Activated T-cell treated with anti-CD3 and anti-CD28 coated beads for 24 hours (primary cell): ENCODE data around the gene TMEM200B.
"Not testable (repeated sequence)": the region's sequence is repeated elsewhere in the genome, so short reads cannot be mapped to it uniquely, and the experiment has no call there.

ENCODE experiments used
- DNase-seq: peaks from one replicate; pipeline ENCODE4 v3.0.0-alpha.2; 2020; ENCODE audit warnings: low read depth

Gene TMEM200B

DNA sequence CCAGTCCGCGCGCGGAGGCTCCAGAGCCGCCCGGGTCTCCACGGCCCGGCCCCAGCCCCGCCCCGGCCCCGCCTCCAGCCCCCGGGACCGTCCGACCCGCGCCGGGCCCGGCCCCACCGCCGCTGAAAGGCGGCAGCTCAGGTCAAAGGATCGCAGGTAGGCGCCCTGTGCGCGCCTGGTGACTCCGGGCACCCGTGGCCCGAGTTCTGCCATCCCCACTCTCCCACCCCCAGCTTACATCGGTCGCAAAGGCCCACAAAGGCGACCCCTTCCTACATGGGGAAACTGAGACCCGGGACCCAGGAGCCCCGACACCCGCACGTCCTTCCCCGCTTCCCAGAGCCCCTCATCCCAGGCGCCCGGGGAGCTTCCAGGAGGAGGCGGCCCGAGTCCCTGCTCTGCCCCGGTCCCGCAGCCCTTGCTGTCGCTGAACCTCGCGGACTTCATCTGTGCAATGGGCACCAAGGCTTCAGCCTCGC, at the start of gene TMEM200B:
Gene TMEM200B, minus strand, starts transcription at position 17 of the 479 bp plus-strand sequence. CDS start 2,075 bp downstream, outside the sequence.
- DNase-seq: no peak

- DNase-seq: no peak
Observed at GRCh38 chr1:29172415-29172939, 48.8 kb upstream of the TMEM200B start.

DNA sequence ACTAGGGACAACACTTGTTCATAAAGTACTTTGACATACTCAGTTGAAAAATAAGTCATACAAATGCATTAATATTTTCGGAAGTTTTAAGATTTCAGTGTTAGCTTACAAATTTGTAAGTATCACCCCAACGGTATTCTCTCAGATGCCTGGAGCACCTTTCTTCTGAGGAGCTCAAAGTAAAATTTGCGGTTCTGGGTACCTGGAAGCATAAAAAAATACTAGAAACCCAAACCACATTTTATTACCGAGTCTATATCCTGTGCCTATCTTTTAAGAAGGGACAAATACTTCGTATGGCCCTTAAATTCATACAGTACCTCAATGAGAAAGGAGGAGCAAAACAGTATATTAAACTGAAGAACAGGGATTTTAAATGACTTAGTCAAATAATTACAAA, 47.8 kb upstream of the TMEM200B start:
- no peak for DNase-seq

DNA sequence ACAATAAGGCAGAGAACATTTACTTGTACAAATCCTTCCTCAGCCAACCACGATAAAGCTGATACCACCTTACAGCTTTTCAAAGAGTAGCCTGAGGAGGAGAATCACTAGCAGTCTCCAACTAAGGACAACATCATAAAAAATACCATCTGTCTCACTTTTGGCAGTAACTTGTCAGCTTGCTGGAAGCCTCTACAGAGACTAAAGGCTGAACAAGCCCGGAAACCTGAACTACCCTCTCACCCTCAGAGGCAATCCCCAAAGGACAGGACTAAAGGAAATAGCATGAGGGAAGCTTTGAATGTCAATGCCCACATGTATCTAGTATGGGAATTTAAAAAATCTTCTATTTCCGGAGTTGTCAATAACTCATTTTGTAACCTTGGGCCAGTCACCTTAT, 47.4 kb upstream of the TMEM200B start:
- DNase-seq: no peak

DNA sequence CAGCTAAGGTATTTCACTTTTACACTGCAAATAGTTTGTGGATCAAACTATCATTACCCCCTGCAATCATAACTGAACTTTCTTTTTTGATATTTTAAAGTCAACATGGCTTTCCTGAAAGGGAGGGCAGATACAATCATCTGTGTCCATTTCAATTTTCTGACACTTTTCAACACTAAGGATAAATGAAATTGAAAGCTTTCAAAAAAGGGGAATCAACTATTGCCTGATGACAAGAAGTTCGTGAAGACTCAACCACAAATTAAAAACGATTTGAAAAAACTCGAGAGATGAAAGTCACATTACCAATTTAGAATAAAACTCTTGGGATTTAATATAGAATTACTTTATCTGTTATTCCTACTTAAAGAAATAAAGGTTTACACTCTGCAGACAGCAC, 46.3 kb upstream of the TMEM200B start:
- DNase-seq: no peak

DNA sequence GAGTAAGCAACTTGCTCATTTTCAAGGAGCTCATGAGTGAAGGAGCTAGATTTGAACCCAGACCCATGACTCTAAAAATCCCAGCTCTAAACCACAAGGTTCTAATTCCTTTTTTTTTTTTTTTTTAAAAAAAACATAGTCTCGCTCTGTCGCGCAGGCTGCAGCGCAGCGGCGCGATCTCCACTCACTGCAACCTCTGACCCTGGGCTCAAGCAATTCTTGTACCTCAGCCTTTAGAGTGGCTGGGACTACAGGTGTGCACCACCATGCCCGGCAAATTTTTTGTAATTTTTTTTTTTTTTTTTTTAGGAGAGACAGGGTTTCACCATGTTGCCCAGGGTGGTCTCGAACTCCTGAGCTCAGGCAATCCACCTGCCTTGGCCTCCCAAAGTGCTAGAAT, 44.2 kb upstream of the TMEM200B start:
- DNase-seq: no peak

DNA sequence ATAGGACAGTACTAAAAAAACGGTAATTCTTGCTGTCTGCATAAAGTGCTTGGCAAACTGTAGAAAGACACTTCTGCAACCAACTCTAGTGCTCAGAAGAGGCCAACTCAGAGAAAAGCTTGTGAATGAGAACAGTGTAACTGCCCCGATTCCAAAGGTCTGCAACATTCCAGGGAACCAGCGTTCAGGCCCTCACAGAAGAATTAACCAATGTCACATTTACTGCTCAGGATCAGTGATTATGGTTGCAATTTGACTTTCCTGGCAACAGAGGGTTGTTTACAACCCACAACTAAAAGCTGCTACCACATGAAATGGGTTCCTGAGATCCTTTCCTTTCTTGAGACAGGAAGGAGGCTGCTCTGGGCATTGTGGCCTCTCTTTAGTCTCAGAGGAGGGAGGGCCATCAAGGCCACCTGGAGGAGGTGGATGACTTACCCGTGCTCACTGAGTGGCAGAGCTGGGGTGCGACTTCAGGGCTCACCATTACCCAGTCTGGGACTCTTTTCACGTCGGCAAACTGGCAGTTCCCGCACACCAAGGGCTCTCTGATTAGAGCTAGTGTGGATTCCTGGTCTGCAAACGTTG, 42.7 kb upstream of the TMEM200B start:
- no peak for DNase-seq

DNA sequence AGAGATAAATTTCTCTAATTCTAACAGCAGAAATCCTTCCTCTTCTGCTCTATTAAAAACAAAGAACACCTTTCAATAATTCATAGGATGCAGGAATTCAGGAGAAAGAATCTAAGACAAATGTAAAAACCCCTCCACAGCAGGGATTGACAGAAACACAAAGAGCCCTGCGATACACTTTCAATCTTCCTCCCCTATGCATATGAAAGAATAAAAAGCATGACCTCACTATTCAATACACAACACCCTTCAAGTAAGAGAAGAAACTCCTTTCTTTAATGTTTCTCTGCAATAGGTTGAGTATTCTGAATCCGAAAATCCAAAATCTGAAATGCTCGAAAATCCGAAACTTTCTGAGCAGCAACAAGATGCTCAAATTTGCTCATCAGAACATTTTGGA, 40.9 kb upstream of the TMEM200B start:
- DNase-seq: no peak

DNA sequence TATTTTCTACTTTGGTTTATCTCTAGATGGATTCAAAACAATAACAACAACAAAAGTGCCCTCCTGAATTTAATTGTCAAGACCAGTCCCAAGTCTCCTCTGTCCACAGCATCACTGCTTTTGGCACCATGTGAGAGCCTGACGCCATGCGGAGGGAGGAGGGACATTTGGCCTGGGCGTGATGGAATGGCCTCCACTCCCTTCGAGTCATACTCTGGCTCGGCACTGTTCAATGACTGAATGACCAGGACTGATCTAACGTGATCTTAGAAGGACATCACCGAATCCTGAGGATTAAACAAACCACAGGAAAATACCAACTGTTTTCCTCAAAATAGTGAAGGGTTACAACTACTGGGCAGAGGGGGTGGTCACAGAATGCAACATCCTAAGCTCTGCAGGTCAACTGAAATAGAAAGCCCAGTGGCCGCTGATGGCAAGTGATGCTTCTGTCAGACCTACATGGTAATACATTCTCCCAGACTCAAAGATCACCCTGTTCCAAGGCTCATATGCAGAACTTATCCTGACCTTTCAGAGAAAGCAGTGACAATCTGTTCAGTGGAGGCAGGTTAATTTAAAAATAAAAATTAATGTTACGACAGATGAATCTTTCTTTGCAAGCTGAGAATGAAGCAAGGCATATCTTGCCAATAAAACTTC, 38.9 kb upstream of the TMEM200B start:
- no peak for DNase-seq

DNA sequence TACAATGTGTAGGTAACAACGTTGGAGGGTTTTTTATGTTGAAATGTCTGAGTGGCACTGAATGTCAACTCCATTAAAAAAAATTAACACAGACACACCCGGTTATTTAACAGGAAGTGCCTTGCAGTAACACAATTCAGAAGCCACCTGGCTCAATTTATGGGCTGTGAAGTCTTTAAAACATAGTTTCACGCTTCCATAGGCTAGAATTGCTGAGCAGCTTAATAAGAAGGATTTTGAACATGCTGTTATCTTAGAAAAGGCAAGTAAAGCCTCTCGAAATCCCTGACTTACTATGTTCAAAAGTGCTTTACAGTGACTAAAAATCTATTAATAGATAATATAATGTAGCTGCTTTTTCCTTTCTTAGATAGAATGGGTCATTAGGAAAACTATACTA, 38.3 kb upstream of the TMEM200B start:
- no peak for DNase-seq

GRCh38 chr1:29159773-29160172, 36.1 kb upstream of the TMEM200B start:
- no peak for DNase-seq

- no peak for DNase-seq
Observed at GRCh38 chr1:29157269-29157601, 33.5 kb upstream of the TMEM200B start.

DNA sequence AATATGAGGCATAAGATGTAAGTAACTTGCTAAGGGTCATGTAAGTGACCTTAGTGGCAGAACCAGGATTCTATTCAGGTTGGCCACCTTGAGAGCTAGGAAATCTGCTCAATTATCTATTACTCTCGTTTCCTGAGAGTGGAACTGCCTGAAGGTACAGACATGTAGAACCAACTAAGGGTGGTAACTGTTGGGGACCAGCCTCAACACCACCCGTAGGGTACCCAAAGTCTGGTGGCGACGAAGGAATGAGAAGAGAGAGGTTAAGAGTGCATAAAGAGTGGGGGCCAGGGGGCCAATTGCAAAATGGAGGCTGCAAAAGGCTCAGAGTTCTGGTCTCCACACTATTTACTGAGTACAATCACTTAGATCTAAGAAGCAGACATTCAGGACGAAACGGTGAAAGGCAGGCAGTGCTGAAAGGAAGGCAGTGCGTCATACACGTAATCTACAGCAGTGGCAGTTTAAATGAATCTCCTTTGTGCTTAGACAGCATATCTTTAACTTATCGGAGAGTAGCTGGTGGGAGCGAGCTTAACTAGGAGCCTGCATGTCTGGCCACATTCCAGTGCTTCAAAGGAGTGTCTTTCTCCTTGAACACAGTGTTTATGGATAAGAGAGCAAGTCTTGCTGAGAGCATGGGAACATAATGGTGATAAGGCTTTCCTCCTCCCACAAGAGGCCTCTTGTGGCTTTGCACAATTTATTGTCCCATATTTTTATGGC, 33.0 kb upstream of the TMEM200B start:
- DNase-seq: no peak

DNA sequence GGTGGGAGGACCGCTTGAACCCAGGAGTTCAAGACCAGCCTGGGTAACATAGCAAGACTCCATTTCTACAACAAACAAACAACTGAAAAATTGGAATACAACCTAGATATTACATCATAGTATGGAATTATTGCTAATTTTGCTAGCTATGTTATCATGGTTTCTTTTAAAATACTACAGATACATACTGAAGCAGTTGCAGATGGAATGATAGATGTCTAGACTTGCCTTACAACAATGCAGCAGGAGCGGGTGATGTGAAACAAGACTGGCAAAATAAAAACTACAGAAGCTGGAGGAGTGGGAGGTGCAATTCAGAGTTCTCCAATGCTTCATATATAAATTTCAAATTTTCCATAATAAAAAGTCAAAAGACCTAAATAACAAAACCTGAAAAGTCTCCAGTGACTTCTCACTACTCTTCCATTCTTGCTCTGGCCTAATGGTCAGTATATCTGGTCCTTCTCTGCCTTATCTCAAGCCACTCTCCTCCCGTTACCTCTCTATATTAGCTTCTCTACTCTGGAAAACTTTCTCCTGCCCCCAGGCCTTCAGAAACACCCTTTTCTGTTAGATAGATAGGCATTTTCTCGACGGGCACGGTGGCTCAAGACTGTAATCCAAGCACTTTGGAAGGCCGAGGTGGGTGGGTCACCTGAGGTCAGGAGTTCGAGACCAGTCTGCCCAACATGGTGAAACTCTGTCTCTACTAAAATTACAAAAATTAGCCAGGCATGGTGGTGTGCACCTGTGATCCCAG, 28.5 kb upstream of the TMEM200B start:
- no peak for DNase-seq

DNA sequence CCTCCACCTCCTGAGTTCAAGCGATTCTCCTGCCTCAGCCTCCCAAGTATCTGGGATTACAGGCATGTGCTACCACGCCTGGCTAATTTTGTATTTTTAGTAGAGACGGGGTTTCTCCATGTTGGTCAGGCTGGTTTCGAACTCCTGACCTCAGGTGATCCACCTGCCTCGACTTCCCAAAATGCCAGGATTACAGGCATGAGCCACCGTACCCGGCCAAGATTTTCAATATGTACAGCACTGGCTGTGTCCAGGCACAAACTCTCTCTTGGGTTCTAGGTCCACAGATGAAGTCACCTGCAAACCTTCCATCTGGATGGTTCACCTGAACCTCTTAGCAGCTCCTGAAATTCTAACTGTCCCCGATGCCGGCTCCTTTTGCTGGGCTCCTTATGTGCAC, 26.6 kb upstream of the TMEM200B start:
- DNase-seq: not testable (repeated sequence)

GRCh38 chr1:29148656-29149491, 25.2 kb upstream of the TMEM200B start:
- no peak for DNase-seq

- no peak for DNase-seq
Observed at GRCh38 chr1:29145739-29146437, 22.2 kb upstream of the TMEM200B start.

DNA sequence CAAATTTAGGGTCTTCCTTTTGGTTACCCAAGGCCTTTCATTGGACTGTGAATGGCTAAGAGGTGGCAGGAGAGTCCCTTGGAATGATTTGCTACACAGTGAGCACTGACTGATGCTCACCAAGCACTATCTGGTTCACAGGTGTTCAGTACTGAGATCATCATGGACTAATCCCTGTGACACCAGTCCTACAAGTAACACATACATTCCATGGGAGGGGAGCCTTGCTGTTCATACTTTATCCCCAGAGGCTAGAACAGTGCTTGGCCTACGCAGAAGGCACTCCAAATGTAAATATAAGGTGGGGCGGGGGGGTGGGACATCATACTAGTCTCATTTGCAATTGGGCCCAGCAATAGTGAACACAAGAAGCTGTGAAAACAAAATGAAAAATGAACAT, 20.5 kb upstream of the TMEM200B start:
- DNase-seq: no peak

- DNase-seq: no peak
Observed at GRCh38 chr1:29142714-29143113, 19.0 kb upstream of the TMEM200B start.

- DNase-seq: no peak
Observed at GRCh38 chr1:29136391-29136915, 12.8 kb upstream of the TMEM200B start.

DNA sequence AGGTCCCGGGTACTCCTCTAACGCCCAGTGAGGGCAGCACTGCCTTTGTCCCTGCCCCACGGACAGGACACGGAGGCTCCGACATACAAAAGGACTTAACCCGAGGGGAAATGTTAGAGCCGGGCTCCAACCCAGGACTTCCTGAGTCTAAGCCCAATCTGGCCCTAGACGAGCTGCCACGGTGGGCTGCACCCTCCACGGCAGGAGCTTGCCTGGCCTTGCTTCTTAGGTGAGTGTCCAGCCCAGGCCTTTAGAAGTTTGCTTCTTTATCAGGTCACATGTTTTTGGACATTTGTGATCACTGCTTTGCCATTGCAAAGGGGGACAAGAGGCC, 11.0 kb upstream of the TMEM200B start:
- DNase-seq: no peak
